WTC11 (cell line): ENCODE data around the gene RUFY2. TPM values are rescaled to one million over a fixed set of nuclear protein-coding genes. Genes with fewer than 3 reads are reported as not detected.

ENCODE experiments used
- AR ChIP-seq: fragments of 250-450 bp; sonication (Bioruptor Pico); IDR thresholded peaks from 2 replicates; pipeline ENCODE4 v1.9.0; 2021; ENCODE audit warnings: mild to moderate bottlenecking
- CREM ChIP-seq: sonication (generic); formaldehyde crosslinking; IDR thresholded peaks from 2 replicates; pipeline ENCODE4 v1.8.1; 2022; ENCODE audit warnings: mild to moderate bottlenecking, missing genetic modification reagents, moderate library complexity
- FOXP1 ChIP-seq: sonication (generic); formaldehyde crosslinking; IDR thresholded peaks from 2 replicates; pipeline ENCODE4 v1.8.0; 2022; ENCODE audit warnings: missing genetic modification reagents, mild to moderate bottlenecking, moderate library complexity, borderline replicate concordance
- JUN ChIP-seq: sonication (generic); formaldehyde crosslinking; IDR thresholded peaks from 2 replicates; pipeline ENCODE4 v1.8.0; 2023; ENCODE audit warnings: mild to moderate bottlenecking, missing genetic modification reagents
- KAT7 ChIP-seq: sonication (generic); formaldehyde crosslinking; IDR thresholded peaks from 2 replicates; pipeline ENCODE4 v1.8.1; 2023; ENCODE audit warnings: missing genetic modification reagents, mild to moderate bottlenecking, borderline replicate concordance
- NFATC4 ChIP-seq: fragments of 250-450 bp; sonication (Bioruptor Pico); IDR thresholded peaks from 2 replicates; pipeline ENCODE4 v1.9.0; 2021; ENCODE audit warnings: mild to moderate bottlenecking
- SMAD4 ChIP-seq: sonication (generic); formaldehyde crosslinking; IDR thresholded peaks from 2 replicates; pipeline ENCODE4 v1.8.0; 2022; ENCODE audit warnings: mild to moderate bottlenecking, missing genetic modification reagents
- TEAD1 ChIP-seq: sonication (generic); formaldehyde crosslinking; IDR thresholded peaks from 2 replicates; pipeline ENCODE4 v1.8.0; 2022; ENCODE audit warnings: mild to moderate bottlenecking, missing genetic modification reagents
- ZBTB43 ChIP-seq: sonication (generic); formaldehyde crosslinking; IDR thresholded peaks from 2 replicates; pipeline ENCODE4 v1.8.1; 2023; ENCODE audit warnings: mild to moderate bottlenecking, missing genetic modification reagents
- ZNF219 ChIP-seq: sonication (generic); formaldehyde crosslinking; IDR thresholded peaks from 2 replicates; pipeline ENCODE4 v1.8.0; 2023; ENCODE audit warnings: missing genetic modification reagents, mild to moderate bottlenecking, borderline replicate concordance
- ZNF263 ChIP-seq: sonication (generic); formaldehyde crosslinking; IDR thresholded peaks from 2 replicates; pipeline ENCODE4 v1.8.1; 2022; ENCODE audit warnings: low read depth, mild to moderate bottlenecking, moderate library complexity, missing genetic modification reagents
- ZNF281 ChIP-seq: sonication (generic); formaldehyde crosslinking; IDR thresholded peaks from 2 replicates; pipeline ENCODE4 v1.8.0; 2023; ENCODE audit warnings: mild to moderate bottlenecking, missing genetic modification reagents
- total RNA-seq: library from RNA; stranded (reverse); gene quantifications from 3 replicates; pipeline ENCODE4 v1.2.3, GENCODE V29; 2021
- TF ChIP-seq, protein P1 (sequence below): fragments of 250-450 bp; sonication (Bioruptor Pico); conservative IDR thresholded peaks from 2 replicates; pipeline ENCODE4 v1.9.0; 2021; ENCODE audit warnings: mild to moderate bottlenecking
- TF ChIP-seq, protein P2 (sequence below): sonication (generic); formaldehyde crosslinking; IDR thresholded peaks from 2 replicates; pipeline ENCODE4 v1.8.0; 2022; ENCODE audit warnings: mild to moderate bottlenecking, missing genetic modification reagents

Gene RUFY2
- total RNA-seq, 1 experiment from 2014 or later: 10.3 TPM

DNA sequence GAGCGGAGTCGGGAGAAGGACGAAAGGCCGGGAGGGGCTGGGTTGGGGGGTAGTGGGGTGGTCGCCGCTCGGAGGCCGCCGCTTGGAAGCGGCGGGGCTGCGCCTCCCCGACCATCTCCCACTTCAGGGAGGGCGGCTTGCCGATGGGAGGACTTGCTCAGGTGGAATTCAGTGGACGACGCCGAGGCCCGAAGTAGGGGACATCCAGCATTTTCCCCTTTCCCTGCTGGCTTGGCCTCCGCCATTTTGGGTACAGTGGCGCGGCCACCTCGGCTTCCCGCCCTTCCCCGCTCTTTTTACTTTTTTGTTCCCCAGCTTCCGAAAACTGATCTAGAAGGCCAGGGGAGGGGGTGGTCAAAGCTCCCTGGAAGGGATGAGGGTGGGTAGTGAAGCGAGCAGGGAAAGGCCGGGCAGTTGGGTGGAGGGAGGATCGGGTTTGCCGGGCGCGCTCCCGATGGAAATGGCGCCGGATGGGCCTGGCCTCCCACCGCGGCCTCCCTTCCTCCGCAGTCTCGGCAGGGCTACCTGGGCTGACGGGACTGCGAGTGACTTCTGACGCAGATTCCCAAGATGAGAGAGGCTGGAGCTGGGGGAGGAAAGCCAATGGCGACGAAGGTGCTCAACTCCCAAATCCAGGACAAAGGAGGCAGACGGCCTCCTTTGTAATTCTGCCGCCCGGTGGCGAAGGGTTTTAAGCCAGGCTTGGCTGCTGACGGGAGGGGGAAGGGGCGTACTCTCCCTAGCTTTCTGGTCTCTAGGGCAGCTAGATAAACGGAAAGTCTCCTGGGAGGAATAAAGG is 74.6 kb downstream of the RUFY2 start, which contains the start of gene PBLD (continued):
- TF ChIP-seq ZNF281 (CRISPR knock-in tag) (peak; percentile 67; the same call in 1 of the 2 replicates), JUN (CRISPR knock-in tag) (peak; percentile 58; the same call in 1 of the 2 replicates), FOXP1 (CRISPR knock-in tag) (no peak), NFATC4 (CRISPR knock-in tag) (peak; percentile 80), ZNF263 (no peak), CREM (CRISPR knock-in tag) (peak; percentile 39; the same call in 1 of the 2 replicates), KAT7 (CRISPR knock-in tag) (peak; percentile 92; the same call in 1 of the 2 replicates), TEAD1 (CRISPR knock-in tag) (peak; percentile 79; the same call in 1 of the 2 replicates), ZBTB43 (CRISPR knock-in tag) (0 out of 2 replicates have a peak, but pooled peaks have one; percentile 10), ZNF219 (CRISPR knock-in tag) (no peak), SMAD4 (CRISPR knock-in tag) (peak; percentile 78; the same call in 1 of the 2 replicates), AR (peak; percentile 82)
- TF ChIP-seq, protein P1, sequence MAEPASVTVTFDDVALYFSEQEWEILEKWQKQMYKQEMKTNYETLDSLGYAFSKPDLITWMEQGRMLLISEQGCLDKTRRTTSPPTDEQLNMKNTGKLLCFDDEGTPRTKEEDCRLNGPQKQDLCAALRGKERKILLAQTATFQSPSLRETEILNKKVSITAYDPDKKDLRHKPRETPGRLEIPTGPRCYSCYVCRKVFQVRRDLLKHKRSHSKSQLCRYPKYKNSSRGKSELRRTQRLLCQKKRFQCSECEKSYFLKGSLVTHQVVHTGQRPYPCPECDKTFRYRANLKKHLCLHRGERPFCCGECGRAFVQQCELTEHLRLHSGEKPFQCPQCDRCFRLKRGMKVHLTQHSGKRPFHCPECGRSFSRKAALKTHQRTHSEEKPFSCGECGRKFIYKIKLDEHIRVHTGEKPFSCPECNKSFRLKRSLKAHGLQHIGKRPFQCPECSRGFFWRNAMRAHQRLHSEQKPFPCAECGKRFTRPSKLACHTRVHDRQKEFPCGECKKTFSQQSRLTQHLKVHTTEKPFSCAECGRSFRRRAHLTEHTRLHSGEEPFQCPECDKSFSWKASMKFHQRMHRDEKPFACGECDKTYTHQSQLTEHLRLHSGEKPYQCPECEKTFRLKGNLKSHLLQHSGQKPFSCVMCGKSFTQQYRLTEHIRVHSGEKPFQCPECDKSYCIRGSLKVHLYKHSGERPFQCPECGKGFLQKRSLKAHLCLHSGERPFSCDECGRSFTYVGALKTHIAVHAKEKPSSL (CRISPR knock-in tag): peak; percentile 71; the same call in 1 of the 2 replicates
- TF ChIP-seq, protein P2, sequence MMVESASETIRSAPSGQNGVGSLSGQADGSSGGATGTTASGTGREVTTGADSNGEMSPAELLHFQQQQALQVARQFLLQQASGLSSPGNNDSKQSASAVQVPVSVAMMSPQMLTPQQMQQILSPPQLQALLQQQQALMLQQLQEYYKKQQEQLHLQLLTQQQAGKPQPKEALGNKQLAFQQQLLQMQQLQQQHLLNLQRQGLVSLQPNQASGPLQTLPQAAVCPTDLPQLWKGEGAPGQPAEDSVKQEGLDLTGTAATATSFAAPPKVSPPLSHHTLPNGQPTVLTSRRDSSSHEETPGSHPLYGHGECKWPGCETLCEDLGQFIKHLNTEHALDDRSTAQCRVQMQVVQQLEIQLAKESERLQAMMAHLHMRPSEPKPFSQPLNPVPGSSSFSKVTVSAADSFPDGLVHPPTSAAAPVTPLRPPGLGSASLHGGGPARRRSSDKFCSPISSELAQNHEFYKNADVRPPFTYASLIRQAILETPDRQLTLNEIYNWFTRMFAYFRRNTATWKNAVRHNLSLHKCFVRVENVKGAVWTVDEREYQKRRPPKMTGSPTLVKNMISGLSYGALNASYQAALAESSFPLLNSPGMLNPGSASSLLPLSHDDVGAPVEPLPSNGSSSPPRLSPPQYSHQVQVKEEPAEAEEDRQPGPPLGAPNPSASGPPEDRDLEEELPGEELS: 0 out of 2 replicates have a peak, but pooled peaks have one; percentile 27
